GM12878 (cell line): ENCODE measurements around the gene TNFSF12. TPM values are rescaled to one million over a fixed set of nuclear protein-coding genes. Genes with fewer than 3 reads are reported as not detected.
A peak's percentile ranks its signal among the peaks of the same experiment; 100 is the strongest.

Experiments
- ATAC-seq: fragments of 200-7000 bp; cut with Tn5 transposase; 3 replicates; pipeline ENCODE4 v1.9.1; 2020; ENCODE audit warnings: mild to moderate bottlenecking, moderate library complexity
- BruUV-seq: library from RNA; stranded (reverse); fragments of 400-500 nt; replicated peaks from 2 replicates; lab custom pipeline; 2021; lab: Mats Ljungman, UMichigan
- CTCF ChIA-PET: fragments of 300-600 bp; sonication (Branson Sonifier 250); formaldehyde crosslinking; extraction: SDS; loops from one replicate; lab custom pipeline; 2021; ENCODE audit warnings: inconsistent platforms; lab: Yijun Ruan, JAX
- POLR2A ChIA-PET: fragments of 350-600 bp; formaldehyde crosslinking; extraction: SDS; loops from one replicate; lab custom pipeline; 2021; ENCODE audit warnings: inconsistent platforms; lab: Charles Lee
- RAD21 ChIA-PET: fragments of 300-600 bp; sonication (Branson Sonifier 250); formaldehyde crosslinking; loops from one replicate; lab custom pipeline; 2023; ENCODE audit warnings: antibody characterized with exemption; ENCODE audit not compliant: unreplicated experiment; lab: Charles Lee
- SMC1A ChIA-PET: fragments of 300-600 bp; sonication (Branson Sonifier 250); formaldehyde crosslinking; loops from one replicate; lab custom pipeline; 2023; ENCODE audit not compliant: unreplicated experiment, uncharacterized antibody; lab: Charles Lee
- DNase-seq: peaks from one replicate; pipeline ENCODE4 v3.0.0-alpha.2; 2011; ENCODE audit warnings: low read depth, low spot score
- FAIRE-seq: peaks from 3 replicates; lab custom pipeline; 2011; peaks lifted over from hg19 to GRCh38; lab: Jason Lieb, UNC
- H2AFZ ChIP-seq: 2 replicates; pipeline ENCODE4 v1.6.0; 2011; ENCODE audit warnings: low read depth, low read length, control low read depth; ENCODE audit not compliant: control insufficient read depth
- H3K27ac ChIP-seq: 2 replicates; pipeline ENCODE4 v1.5.1; 2011; ENCODE audit warnings: control low read depth; ENCODE audit not compliant: control insufficient read depth, insufficient read depth
- H3K27me3 ChIP-seq, 2 experiments: replicated peaks in 1 of 2; 2 replicates each; pipeline versions ENCODE4 v1.6.0 to v1.6.1; 2011; ENCODE audit warnings: low read length in 1 of 2; ENCODE audit not compliant: control insufficient read depth in 2 of 2, insufficient read depth in 2 of 2
- H3K36me3 ChIP-seq, 2 experiments: 2 replicates each; pipeline ENCODE4 v1.5.1; 2011; ENCODE audit warnings: low read length in 1 of 2; ENCODE audit not compliant: control insufficient read depth in 2 of 2, insufficient read depth in 2 of 2
- H3K4me1 ChIP-seq: 2 replicates; pipeline ENCODE4 v1.6.1; 2011; ENCODE audit warnings: mild to moderate bottlenecking, low read length, moderate library complexity, mixed read lengths; ENCODE audit not compliant: control insufficient read depth, insufficient read depth
- H3K4me2 ChIP-seq: 2 replicates; pipeline ENCODE4 v1.6.0; 2011; ENCODE audit warnings: control low read depth; ENCODE audit not compliant: control insufficient read depth, insufficient read depth
- H3K4me3 ChIP-seq: fragments of 200-600 bp; sonication (generic); 2 replicates; pipeline ENCODE4 v1.5.1; 2016
- H3K79me2 ChIP-seq: 2 replicates; pipeline ENCODE4 v1.6.0; 2011; ENCODE audit warnings: low read length; ENCODE audit not compliant: control insufficient read depth, insufficient read depth
- H3K9ac ChIP-seq: 2 replicates; pipeline ENCODE4 v1.8.0; 2011; ENCODE audit warnings: low read length, control low read depth, mixed read lengths; ENCODE audit not compliant: control insufficient read depth, insufficient read depth
- H3K9me3 ChIP-seq: replicated peaks from 3 replicates; pipeline ENCODE4 v1.5.1; 2011; ENCODE audit warnings: mild to moderate bottlenecking, low read length; ENCODE audit not compliant: control insufficient read depth, insufficient read depth
- H4K20me1 ChIP-seq: 2 replicates; pipeline ENCODE4 v1.6.0; 2011; ENCODE audit not compliant: control insufficient read depth, insufficient read depth
- CBX3 ChIP-seq: fragments of 200-600 bp; sonication (generic); IDR thresholded peaks from 2 replicates; pipeline ENCODE4 v1.6.1; 2016; ENCODE audit warnings: low read depth, borderline replicate concordance
- KDM1A ChIP-seq: fragments of 200-600 bp; sonication (generic); IDR thresholded peaks from 2 replicates; pipeline ENCODE4 v1.6.1; 2016; ENCODE audit warnings: borderline replicate concordance
- POLR2AphosphoS2 ChIP-seq: IDR thresholded peaks from 2 replicates; pipeline ENCODE4 v1.6.1; 2011; ENCODE audit warnings: low read depth, mild to moderate bottlenecking, low read length, improper control_type of control experiment, moderate library complexity
- SPI1 ChIP-seq: IDR thresholded peaks from 2 replicates; pipeline ENCODE4 v1.6.1; 2011; ENCODE audit warnings: low read depth, mild to moderate bottlenecking, low read length, moderate library complexity, borderline replicate concordance; ENCODE audit not compliant: insufficient read depth
- SRF ChIP-seq, 2 experiments: IDR thresholded peaks; 2 replicates each; pipeline ENCODE4 v1.6.1; 2011; ENCODE audit warnings: low read depth in 2 of 2, low read length in 2 of 2, mild to moderate bottlenecking in 1 of 2, moderate library complexity in 1 of 2
- TCF7 ChIP-seq: IDR thresholded peaks from 2 replicates; pipeline ENCODE4 v1.6.1; 2014; ENCODE audit warnings: antibody characterized with exemption, borderline replicate concordance
- WGBS: methylation state at CpG from one replicate; pipeline ENCODE4 v1.1.6; 2016; ENCODE audit warnings: low lambda C conversion rate; ENCODE audit not compliant: insufficient replicate concordance, insufficient coverage; ENCODE audit errors: missing lambda C conversion rate; 5-methylcytosine and 5-hydroxymethylcytosine counted together
- in situ Hi-C: fragments of 300-500 bp; cut with MboI; formaldehyde crosslinking; loops from 9 replicates; pipeline ENCODE4 v1.14.3; 2018; ENCODE audit warnings: mixed read lengths
- intact Hi-C: fragments of 100-400 bp; cut with micrococcal nuclease; formaldehyde crosslinking; loops from one replicate; pipeline ENCODE4 v1.14.2; 2022; ENCODE audit not compliant: unreplicated experiment
- polyA plus RNA-seq, 11 experiments: library from polyadenylated mRNA; depleted of rRNA in 4 of 11; unstranded in 6 of 11; stranded (reverse) in 5 of 11; fragments of >200 nt; fragmentation: Nextera tagmentation in 4 of 11; fragmentation: Illumina TruSeq in 1 of 11; extraction: Ambion mirVana in 4 of 11; extraction: Trizol in 1 of 11; gene quantifications; 1 replicate in 1 of 11; 2 replicates in 10 of 11; pipeline versions ENCODE4 v1.2.1 to v1.2.3, GENCODE V29; 2011 to 2016; ENCODE audit warnings: inconsistent platforms in 2 of 11, missing spikeins in 2 of 11, low read depth in 1 of 11
- total RNA-seq, 4 experiments: library from RNA; depleted of rRNA in 3 of 4; stranded (reverse); fragments of >200 nt in 3 of 4; fragmentation: Illumina TruSeq in 1 of 4; extraction: Trizol in 1 of 4; gene quantifications; 2 replicates each; pipeline versions ENCODE4 v1.2.1 to v1.2.3, GENCODE V29; 2013 to 2021
- TF ChIP-seq, protein P1 (sequence below): fragments of 450-650 bp; IDR thresholded peaks from 2 replicates; pipeline ENCODE4 v1.6.1; 2017; ENCODE audit warnings: mild to moderate bottlenecking, moderate library complexity

TNFSF12 gene
- total and polyA plus RNA-seq, 10 of the 15 experiments (the other 5 are each of a cell fraction or from before 2014, with no cell fraction given) = 0.32 to 7.0 (median 2.6) TPM

GRCh38 chr17:7530023-7530900 lies 18.6 kb upstream of the TNFSF12 start:
- in situ Hi-C loops (no loop called here), intact Hi-C loops (no loop called here)
- SMC1A ChIA-PET = interaction anchor here (1.0 to 2.2 kb wide), 6 partner anchors 10 to 30 kb away, joined by 3 to 8 read pairs (median 3); partner anchors contain the start of gene TNFSF13
- Histone ChIP-seq H3K4me2 (no peak overlapping the region), H4K20me1 (no peaks in the 10 kb centered on the region), H3K79me2 (no peaks in the 10 kb centered on the region), H3K36me3 (no peaks in the 10 kb centered on the region), H2AFZ (no peak overlapping the region), H3K9me3 (no peaks in the 10 kb centered on the region), H3K9ac (no peak overlapping the region), H3K4me1 (no peaks in the 10 kb centered on the region), H3K27me3 (no peaks in the 10 kb centered on the region), H3K27ac (no peak overlapping the region), H3K4me3 (no peak overlapping the region)
- no peak for FAIRE-seq
- POLR2A ChIA-PET = interaction anchor here (0.8 to 1.2 kb wide), 2 partner anchors 11 to 29 kb away, joined by 3 to 5 read pairs; no protein-coding TSS in a partner anchor
- WGBS = 40% methylated on average over 5 of the region's 6 CpGs
- DNase-seq = no peak
- RAD21 ChIA-PET = no interaction called here
- BruUV-seq = no TSS peak
- peak; percentile 60 for ATAC-seq
- TF ChIP-seq, protein P1, sequence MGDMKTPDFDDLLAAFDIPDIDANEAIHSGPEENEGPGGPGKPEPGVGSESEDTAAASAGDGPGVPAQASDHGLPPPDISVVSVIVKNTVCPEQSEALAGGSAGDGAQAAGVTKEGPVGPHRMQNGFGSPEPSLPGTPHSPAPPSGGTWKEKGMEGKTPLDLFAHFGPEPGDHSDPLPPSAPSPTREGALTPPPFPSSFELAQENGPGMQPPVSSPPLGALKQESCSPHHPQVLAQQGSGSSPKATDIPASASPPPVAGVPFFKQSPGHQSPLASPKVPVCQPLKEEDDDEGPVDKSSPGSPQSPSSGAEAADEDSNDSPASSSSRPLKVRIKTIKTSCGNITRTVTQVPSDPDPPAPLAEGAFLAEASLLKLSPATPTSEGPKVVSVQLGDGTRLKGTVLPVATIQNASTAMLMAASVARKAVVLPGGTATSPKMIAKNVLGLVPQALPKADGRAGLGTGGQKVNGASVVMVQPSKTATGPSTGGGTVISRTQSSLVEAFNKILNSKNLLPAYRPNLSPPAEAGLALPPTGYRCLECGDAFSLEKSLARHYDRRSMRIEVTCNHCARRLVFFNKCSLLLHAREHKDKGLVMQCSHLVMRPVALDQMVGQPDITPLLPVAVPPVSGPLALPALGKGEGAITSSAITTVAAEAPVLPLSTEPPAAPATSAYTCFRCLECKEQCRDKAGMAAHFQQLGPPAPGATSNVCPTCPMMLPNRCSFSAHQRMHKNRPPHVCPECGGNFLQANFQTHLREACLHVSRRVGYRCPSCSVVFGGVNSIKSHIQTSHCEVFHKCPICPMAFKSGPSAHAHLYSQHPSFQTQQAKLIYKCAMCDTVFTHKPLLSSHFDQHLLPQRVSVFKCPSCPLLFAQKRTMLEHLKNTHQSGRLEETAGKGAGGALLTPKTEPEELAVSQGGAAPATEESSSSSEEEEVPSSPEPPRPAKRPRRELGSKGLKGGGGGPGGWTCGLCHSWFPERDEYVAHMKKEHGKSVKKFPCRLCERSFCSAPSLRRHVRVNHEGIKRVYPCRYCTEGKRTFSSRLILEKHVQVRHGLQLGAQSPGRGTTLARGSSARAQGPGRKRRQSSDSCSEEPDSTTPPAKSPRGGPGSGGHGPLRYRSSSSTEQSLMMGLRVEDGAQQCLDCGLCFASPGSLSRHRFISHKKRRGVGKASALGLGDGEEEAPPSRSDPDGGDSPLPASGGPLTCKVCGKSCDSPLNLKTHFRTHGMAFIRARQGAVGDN = no peak
- TF ChIP-seq TCF7 = no peak
- TF ChIP-seq SRF (IDR thresholded peaks at IDR 0.05; ENCODE audit: low read depth in 2 of 2, low read length in 2 of 2) = no peak
- no peak for TF ChIP-seq CBX3
- TF ChIP-seq POLR2AphosphoS2 = no peak
- TF ChIP-seq KDM1A = no peak
- no peak for TF ChIP-seq SPI1
- CTCF ChIA-PET = interaction anchor here (1.2 to 17.1 kb wide), 4 partner anchors 8 to 157 kb away, joined by 3 to 192 read pairs (median 6); partner anchors contain the start of genes SENP3, TNFSF13, TP53 and WRAP53
